Subcutaneous adipose tissue (tissue), 4 donors: ENCODE data around the gene EXOSC5. TPM values are rescaled to one million over a fixed set of nuclear protein-coding genes. Genes with fewer than 3 reads are reported as not detected.

Source experiments
- total RNA-seq, 4 donors: library from RNA; depleted of rRNA; stranded (reverse); fragments of >200 nt; gene quantifications; one replicate each; pipeline ENCODE4 v1.1.0, GENCODE V29; 2016
- TF ChIP-seq, protein P1 (sequence below): fragments of 450-650 bp; IDR thresholded peaks from one replicate; pipeline ENCODE4 v1.5.1; 2016; ENCODE audit warnings: low read depth, mild to moderate bottlenecking, control low read depth, antibody characterized with exemption, moderate library complexity

The EXOSC5 gene
- total RNA-seq, 4 donors from 2014 or later = 10.9 to 20.5 (median 17.1) TPM

DNA sequence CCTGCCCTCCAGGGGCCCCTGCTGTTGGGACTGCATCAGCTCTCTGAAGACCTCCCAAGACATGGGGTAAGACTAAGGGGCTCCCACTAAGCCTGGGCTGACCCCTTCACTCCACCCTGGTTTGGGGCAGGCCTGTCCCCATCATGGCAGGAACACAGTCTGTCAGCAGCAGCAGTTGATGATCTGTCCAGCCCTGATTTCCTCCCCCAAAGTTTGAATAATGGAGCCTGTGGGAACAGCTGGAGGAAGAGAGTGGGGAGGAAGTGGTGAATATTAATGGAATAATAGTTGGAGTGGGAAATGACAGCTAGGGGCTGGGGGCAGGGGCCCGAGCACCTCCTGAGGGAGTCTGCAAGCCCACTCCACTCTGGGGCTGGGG, 31.3 kb upstream of the EXOSC5 start:
- TF ChIP-seq, protein P1, sequence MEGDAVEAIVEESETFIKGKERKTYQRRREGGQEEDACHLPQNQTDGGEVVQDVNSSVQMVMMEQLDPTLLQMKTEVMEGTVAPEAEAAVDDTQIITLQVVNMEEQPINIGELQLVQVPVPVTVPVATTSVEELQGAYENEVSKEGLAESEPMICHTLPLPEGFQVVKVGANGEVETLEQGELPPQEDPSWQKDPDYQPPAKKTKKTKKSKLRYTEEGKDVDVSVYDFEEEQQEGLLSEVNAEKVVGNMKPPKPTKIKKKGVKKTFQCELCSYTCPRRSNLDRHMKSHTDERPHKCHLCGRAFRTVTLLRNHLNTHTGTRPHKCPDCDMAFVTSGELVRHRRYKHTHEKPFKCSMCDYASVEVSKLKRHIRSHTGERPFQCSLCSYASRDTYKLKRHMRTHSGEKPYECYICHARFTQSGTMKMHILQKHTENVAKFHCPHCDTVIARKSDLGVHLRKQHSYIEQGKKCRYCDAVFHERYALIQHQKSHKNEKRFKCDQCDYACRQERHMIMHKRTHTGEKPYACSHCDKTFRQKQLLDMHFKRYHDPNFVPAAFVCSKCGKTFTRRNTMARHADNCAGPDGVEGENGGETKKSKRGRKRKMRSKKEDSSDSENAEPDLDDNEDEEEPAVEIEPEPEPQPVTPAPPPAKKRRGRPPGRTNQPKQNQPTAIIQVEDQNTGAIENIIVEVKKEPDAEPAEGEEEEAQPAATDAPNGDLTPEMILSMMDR = no peak

DNA sequence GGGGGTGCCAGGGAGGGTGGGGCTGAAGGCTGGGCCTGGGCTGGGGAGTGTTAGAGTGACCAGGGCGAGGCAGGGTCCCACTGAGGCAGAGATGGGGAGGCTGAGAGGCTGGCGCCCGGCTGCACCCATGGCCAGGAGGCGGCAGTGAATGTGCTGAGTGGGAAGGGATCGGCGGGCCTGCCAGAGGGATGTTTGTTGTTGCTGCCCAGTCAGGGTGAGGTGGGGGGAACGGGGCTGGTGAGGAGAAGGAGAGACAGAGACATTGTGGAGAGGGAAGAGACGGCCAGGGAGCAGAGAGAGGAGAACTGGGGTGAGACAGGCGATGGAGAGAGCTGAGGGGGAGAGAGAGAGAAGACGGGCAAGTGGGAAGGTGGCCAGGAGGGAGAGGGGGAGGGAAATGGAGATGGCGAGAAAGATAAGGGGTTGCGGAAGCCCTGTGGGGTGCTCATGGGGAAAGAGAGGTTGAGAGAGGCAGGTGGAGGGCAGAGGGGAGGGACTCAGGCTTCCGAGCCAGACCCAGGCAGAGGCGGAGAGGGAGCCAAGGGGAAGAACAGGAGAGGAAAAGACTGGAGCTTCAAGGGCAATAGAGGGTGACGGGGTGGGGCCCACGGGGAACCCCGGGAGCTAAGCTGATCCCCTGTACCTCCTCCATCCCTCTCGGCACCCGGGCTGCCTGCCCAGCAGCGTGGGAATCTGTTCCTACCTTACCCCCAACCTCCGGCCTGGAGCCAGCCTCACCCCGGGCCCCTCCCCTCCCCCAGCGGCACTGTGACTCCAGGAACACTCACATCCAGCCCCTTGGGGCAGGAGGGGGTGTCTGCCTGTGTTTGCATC, 30.7 kb upstream of the EXOSC5 start:
- TF ChIP-seq, protein P1 = no peak

DNA sequence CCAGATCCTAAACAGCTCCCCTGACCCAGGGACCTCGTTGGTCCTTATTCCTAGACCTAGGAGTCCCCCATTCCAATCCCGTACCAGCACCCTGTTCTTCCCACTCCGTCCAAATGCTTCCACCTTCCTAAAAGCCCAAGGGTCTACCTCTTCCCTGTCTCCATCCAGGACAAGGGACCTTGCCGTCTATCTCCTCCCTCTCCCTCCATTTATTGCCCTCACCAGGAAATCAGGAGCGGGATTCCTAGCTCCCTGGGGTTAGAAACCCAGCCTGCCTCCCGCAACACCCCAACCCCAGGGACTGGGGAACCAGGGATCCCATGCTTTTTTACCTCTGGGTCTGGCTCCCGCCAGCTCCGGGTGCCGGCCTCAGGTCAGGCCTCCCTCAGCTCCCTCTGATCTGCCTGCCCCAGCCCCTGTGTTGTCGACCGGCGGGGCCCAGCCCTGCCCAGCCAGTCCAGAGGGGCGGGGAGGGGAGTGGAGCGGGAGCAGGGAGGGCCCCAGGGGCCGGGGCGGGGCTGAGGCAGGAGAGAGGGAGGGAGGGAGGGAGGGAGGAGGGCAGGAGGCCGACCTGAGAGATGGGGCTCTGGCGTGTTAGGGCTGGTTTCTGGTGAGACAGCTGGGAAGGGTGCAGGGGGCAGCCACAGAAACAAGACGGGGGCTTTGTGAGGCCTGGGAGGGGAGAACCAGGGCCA, 29.9 kb upstream of the EXOSC5 start, which contains the start of gene B3GNT8:
TSS of gene B3GNT8 (minus strand) at position 423 of the 695 bp plus-strand sequence. CDS start 596 bp downstream, outside the sequence.
- TF ChIP-seq, protein P1 = no peak

DNA sequence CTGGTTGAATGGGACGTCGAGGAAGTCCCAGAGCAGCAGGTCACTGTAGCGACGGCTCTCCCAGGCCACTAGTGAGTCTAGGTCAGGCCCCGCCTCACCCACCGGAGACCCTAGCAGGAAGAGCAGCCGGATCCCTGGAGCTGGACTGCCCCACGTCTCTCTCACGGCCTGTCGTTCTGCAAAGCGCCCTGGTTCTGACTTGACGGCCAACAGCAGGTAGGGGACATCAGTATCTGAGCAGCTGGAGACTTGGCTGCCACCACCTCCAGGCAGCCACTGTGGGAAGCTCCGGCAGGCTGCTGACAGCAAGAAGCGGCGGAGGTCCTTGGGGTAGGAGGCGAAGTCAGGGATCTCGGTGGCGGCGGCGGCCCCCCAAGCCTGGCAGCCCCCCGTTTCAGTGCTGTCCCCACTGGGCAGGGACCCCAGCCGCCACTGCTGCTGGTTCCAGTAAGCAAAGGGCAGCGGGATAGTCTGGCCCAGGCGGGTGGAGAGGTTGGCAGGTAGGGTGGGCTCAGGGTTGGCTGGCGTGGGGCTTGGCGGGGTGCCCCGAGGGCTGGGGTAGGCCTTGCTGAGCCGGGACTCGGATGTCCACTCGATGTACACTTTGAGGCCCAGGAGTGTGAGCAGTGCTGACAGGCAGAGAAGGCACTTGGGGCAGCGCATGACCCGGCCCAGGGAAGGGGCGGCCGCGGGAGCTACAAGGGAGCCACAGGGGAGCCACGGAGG, 29.1 kb upstream of the EXOSC5 start:
- TF ChIP-seq, protein P1 = no peak

DNA sequence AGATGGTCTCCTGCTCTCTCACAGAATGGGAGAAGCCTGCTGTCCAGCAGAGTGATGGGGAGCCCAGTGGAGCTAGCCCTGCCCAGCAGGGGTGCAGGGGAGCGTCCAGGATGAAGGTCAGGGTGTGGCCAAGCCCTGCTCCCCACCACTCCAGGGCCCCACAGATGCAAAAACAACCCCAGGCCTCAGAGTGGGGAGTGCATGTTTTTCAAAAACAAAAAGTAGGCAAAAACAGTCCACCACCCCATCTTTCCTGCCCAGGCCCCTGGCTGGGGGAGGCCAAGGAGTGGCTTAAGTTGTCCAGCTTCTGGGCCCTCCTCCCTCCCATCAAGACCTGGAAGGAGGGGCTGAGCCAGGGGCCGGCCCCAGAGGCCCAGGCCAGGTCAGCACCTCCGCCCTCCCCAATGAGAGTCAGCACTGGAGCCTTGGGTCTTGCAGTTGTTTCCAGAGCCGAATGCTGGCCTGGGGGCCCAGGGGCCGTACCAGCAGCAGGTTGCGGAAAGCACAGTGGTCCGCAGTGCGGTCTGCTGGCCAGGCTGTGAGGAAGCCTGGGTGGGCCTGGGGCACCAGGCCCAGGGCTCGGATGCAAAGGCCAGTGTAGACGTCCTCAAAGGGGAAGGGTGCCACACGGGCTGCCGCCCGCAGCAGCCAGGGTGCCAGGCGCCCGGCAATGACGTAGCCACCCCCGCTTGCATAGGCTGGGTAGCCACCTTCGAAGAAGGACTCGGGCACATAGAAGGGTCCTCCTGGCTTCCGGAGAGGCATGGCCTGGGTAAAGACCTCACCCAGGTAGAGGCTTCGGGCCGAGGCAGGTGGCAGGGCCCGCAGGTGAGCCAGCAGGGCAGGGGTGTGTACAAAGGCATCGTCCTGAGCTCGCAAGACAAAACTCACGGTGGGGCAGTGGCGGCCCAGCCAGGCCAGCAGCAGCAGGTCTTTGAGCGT, 28.3 kb upstream of the EXOSC5 start:
- TF ChIP-seq, protein P1 = no peak

DNA sequence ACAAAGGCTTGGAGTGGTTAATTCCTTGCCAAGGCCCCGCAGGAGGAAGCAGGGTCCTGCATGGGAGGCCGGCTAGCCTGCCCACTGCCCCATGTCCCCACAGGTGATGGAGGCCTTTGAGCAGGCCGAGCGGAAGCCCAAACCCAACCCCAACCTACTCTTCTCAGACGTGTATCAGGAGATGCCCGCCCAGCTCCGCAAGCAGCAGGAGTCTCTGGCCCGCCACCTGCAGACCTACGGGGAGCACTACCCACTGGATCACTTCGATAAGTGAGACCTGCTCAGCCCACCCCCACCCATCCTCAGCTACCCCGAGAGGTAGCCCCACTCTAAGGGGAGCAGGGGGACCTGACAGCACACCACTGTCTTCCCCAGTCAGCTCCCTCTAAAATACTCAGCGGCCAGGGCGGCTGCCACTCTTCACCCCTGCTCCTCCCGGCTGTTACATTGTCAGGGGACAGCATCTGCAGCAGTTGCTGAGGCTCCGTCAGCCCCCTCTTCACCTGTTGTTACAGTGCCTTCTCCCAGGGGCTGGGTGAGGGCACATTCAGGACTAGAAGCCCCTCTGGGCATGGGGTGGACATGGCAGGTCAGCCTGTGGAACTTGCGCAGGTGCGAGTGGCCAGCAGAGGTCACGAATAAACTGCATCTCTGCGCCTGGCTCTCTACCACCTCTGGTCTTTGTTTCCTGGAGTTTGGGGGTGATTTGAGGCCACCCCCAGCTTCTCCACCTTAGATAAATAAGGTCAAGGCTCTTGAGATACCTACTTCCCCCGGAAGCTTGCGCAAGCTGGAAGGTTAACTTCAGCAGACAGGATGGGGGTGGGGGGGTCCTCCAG, 27.4 kb upstream of the EXOSC5 start:
- TF ChIP-seq, protein P1 = no peak
